Neural progenitor cell (in vitro differentiated cells): Measurements from ENCODE around the gene ADGRA1. TPM values are rescaled to one million over a fixed set of nuclear protein-coding genes. Genes with fewer than 3 reads are reported as not detected.

Source experiments
- DNase-seq: peaks from one replicate; pipeline ENCODE4 v3.0.0-alpha.2; 2016; ENCODE audit warnings: low spot score
- H2AFZ ChIP-seq: fragments of 200-600 bp; sonication (generic); replicated peaks from 2 replicates; pipeline ENCODE4 v1.6.1; 2016; ENCODE audit warnings: antibody characterized with exemption
- H3F3A ChIP-seq: fragments of 200-600 bp; sonication (generic); 2 replicates; pipeline ENCODE4 v1.6.1; 2016; ENCODE audit warnings: antibody characterized with exemption, low read depth
- H3K27ac ChIP-seq: fragments of 200-600 bp; sonication (generic); 2 replicates; pipeline ENCODE4 v1.5.1; 2016; ENCODE audit warnings: mild to moderate bottlenecking
- H3K27me3 ChIP-seq: fragments of 200-600 bp; sonication (generic); 2 replicates; pipeline ENCODE4 v1.6.1; 2016; ENCODE audit warnings: mild to moderate bottlenecking, moderate library complexity
- H3K36me3 ChIP-seq: fragments of 200-600 bp; sonication (generic); 2 replicates; pipeline ENCODE4 v1.5.1; 2016
- H3K4me1 ChIP-seq: fragments of 200-600 bp; sonication (generic); 2 replicates; pipeline ENCODE4 v1.6.1; 2016; ENCODE audit warnings: mixed run types
- H3K4me2 ChIP-seq: fragments of 200-600 bp; sonication (generic); 2 replicates; pipeline ENCODE4 v1.6.1; 2016
- H3K4me3 ChIP-seq: fragments of 200-600 bp; sonication (generic); 2 replicates; pipeline ENCODE4 v1.5.1; 2016
- H3K79me2 ChIP-seq: fragments of 200-600 bp; sonication (generic); 2 replicates; pipeline ENCODE4 v1.6.1; 2016; ENCODE audit warnings: low read depth
- H3K9ac ChIP-seq: fragments of 200-600 bp; sonication (generic); 2 replicates; pipeline ENCODE4 v1.6.1; 2016
- H3K9me3 ChIP-seq: fragments of 200-600 bp; sonication (generic); 2 replicates; pipeline ENCODE4 v1.5.1; 2016; ENCODE audit warnings: low read depth
- H4K20me1 ChIP-seq: fragments of 200-600 bp; sonication (generic); 2 replicates; pipeline ENCODE4 v1.6.1; 2016; ENCODE audit warnings: low read depth
- H3K27ac Mint-ChIP-seq: 3 replicates; pipeline ENCODE4 v1.8.0; 2021; ENCODE audit warnings: mixed read lengths
- H3K27me3 Mint-ChIP-seq: 2 replicates; pipeline ENCODE4 v1.8.0; 2022; ENCODE audit warnings: low read depth, mild to moderate bottlenecking, inconsistent platforms, moderate library complexity, mixed read lengths; ENCODE audit not compliant: insufficient read depth
- H3K36me3 Mint-ChIP-seq: 3 replicates; pipeline ENCODE4 v1.8.0; 2021; ENCODE audit warnings: mixed read lengths
- H3K4me1 Mint-ChIP-seq: 3 replicates; pipeline ENCODE4 v1.8.0; 2021; ENCODE audit warnings: mixed read lengths
- H3K4me3 Mint-ChIP-seq: 3 replicates; pipeline ENCODE4 v1.8.0; 2021; ENCODE audit warnings: mild to moderate bottlenecking, moderate library complexity, mixed read lengths
- H3K9me3 Mint-ChIP-seq: 3 replicates; pipeline ENCODE4 v1.8.0; 2020; ENCODE audit warnings: mixed read lengths
- EZH2 ChIP-seq: fragments of 200-600 bp; sonication (generic); IDR thresholded peaks from 2 replicates; pipeline ENCODE4 v1.6.1; 2017; ENCODE audit warnings: antibody characterized with exemption, mild to moderate bottlenecking, moderate library complexity
- EZH2phosphoT487 ChIP-seq: fragments of 200-600 bp; sonication (generic); IDR thresholded peaks from 2 replicates; pipeline ENCODE4 v1.6.1; 2017; ENCODE audit warnings: antibody characterized with exemption
- total RNA-seq: library from RNA; depleted of rRNA; stranded (reverse); fragments of >200 nt; gene quantifications from 2 replicates; pipeline ENCODE4 v1.2.3, GENCODE V29; 2015; ENCODE audit warnings: low replicate concordance
- TF ChIP-seq, protein P1 (sequence below): fragments of 200-600 bp; sonication (generic); IDR thresholded peaks from 2 replicates; pipeline ENCODE4 v1.5.1; 2017; ENCODE audit warnings: antibody characterized with exemption, mild to moderate bottlenecking

ADGRA1 gene
- total RNA-seq, 1 donor from 2014 or later: not detected

GRCh38 chr10:133076274-133077038, 11.3 kb upstream of the ADGRA1 start:
- Histone ChIP-seq H3K4me1 (peaks cover 4% of the 10 kb centered on the region), H3K4me3 (no peak overlapping the region), H3K4me2 (no peak overlapping the region), H3K9me3 (no peaks in the 10 kb centered on the region), H3F3A (no peaks in the 10 kb centered on the region), H4K20me1 (peaks cover 6% of the 10 kb centered on the region), H3K9ac (no peak overlapping the region), H3K36me3 (no peaks in the 10 kb centered on the region), H3K27ac (no peak overlapping the region), H3K79me2 (no peaks in the 10 kb centered on the region), H3K27me3 (no peaks in the 10 kb centered on the region), H2AFZ (no peak overlapping the region)
- Mint-ChIP-seq H3K9me3 (peaks cover 10% of the 10 kb centered on the region), H3K36me3 (no peaks in the 10 kb centered on the region), H3K27me3 (peaks cover 20% of the 10 kb centered on the region), H3K27ac (peak overlapping the region; percentile 83), H3K4me3 (no peak overlapping the region), H3K4me1 (peaks cover 2% of the 10 kb centered on the region)
- no peak for DNase-seq
- no peak for TF ChIP-seq EZH2phosphoT487
- TF ChIP-seq, protein P1, sequence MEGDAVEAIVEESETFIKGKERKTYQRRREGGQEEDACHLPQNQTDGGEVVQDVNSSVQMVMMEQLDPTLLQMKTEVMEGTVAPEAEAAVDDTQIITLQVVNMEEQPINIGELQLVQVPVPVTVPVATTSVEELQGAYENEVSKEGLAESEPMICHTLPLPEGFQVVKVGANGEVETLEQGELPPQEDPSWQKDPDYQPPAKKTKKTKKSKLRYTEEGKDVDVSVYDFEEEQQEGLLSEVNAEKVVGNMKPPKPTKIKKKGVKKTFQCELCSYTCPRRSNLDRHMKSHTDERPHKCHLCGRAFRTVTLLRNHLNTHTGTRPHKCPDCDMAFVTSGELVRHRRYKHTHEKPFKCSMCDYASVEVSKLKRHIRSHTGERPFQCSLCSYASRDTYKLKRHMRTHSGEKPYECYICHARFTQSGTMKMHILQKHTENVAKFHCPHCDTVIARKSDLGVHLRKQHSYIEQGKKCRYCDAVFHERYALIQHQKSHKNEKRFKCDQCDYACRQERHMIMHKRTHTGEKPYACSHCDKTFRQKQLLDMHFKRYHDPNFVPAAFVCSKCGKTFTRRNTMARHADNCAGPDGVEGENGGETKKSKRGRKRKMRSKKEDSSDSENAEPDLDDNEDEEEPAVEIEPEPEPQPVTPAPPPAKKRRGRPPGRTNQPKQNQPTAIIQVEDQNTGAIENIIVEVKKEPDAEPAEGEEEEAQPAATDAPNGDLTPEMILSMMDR: no peak
- TF ChIP-seq EZH2: no peak

GRCh38 chr10:133079836-133080682, 7.7 kb upstream of the ADGRA1 start:
- Histone ChIP-seq H3K27ac (no peak overlapping the region), H2AFZ (no peak overlapping the region), H3K9me3 (no peaks in the 10 kb centered on the region), H3K4me1 (no peaks in the 10 kb centered on the region), H3K79me2 (no peaks in the 10 kb centered on the region), H3F3A (no peaks in the 10 kb centered on the region), H3K27me3 (peaks cover 8% of the 10 kb centered on the region), H4K20me1 (peaks cover 6% of the 10 kb centered on the region), H3K4me3 (no peak overlapping the region), H3K4me2 (no peak overlapping the region), H3K36me3 (no peaks in the 10 kb centered on the region), H3K9ac (no peak overlapping the region)
- peaks cover 6% of the 10 kb centered on the region for H3K9me3 Mint-ChIP-seq
- H3K4me3 Mint-ChIP-seq: no peak overlapping the region
- TF ChIP-seq, protein P1: no peak
- TF ChIP-seq EZH2phosphoT487 (no peak), EZH2 (no peak)
- no peaks in the 10 kb centered on the region for H3K36me3 Mint-ChIP-seq
- peaks cover 13% of the 10 kb centered on the region for H3K27me3 Mint-ChIP-seq
- peak; percentile 85 for DNase-seq
- peaks cover 17% of the 10 kb centered on the region for H3K4me1 Mint-ChIP-seq
- H3K27ac Mint-ChIP-seq: no peak overlapping the region

DNA sequence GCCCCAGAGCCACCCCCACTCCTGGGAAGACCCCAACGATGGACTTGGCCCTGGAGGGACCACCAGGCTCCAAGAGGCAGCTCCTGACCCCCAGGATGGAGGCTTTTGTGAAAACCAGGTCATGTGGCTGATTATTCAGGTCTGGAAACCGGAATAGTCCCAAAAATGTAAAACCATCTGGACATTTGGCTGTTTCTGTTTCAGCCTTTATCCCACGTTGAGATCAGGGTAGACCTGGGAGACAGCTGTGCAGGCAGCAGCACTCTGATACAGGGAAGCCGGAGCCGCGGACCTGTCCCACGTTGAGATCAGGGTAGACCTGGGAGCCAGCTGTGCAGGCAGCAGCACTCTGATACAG, 7.1 kb upstream of the ADGRA1 start:
- TF ChIP-seq EZH2phosphoT487: no peak
- no peak for TF ChIP-seq EZH2
- TF ChIP-seq, protein P1: no peak
- peaks cover 14% of the 10 kb centered on the region for H3K27me3 ChIP-seq
- H3K4me1 ChIP-seq: no peaks in the 10 kb centered on the region
- no peak overlapping the region for H2AFZ ChIP-seq
- no peaks in the 10 kb centered on the region for H3F3A ChIP-seq
- no peak overlapping the region for H3K27ac Mint-ChIP-seq
- no peak overlapping the region for H3K9ac ChIP-seq
- H3K4me2 ChIP-seq: no peak overlapping the region
- no peaks in the 10 kb centered on the region for H3K79me2 ChIP-seq
- DNase-seq: no peak
- H4K20me1 ChIP-seq: peaks cover 6% of the 10 kb centered on the region
- no peaks in the 10 kb centered on the region for H3K9me3 ChIP-seq
- H3K4me1 Mint-ChIP-seq: peaks cover 18% of the 10 kb centered on the region
- H3K27ac ChIP-seq: no peak overlapping the region
- H3K9me3 Mint-ChIP-seq: peaks cover 4% of the 10 kb centered on the region
- H3K36me3 ChIP-seq: no peaks in the 10 kb centered on the region
- peaks cover 13% of the 10 kb centered on the region for H3K27me3 Mint-ChIP-seq
- H3K4me3 ChIP-seq: no peak overlapping the region
- no peaks in the 10 kb centered on the region for H3K36me3 Mint-ChIP-seq
- no peak overlapping the region for H3K4me3 Mint-ChIP-seq
